GM19099 (cell line): ENCODE results near the gene STAP2.

Experiments
- POLR2A ChIP-seq: IDR thresholded peaks from 3 replicates; pipeline ENCODE4 v1.6.1; 2011; ENCODE audit warnings: low read depth; ENCODE audit not compliant: insufficient read length; ENCODE audit errors: extremely low read depth

The STAP2 gene

DNA sequence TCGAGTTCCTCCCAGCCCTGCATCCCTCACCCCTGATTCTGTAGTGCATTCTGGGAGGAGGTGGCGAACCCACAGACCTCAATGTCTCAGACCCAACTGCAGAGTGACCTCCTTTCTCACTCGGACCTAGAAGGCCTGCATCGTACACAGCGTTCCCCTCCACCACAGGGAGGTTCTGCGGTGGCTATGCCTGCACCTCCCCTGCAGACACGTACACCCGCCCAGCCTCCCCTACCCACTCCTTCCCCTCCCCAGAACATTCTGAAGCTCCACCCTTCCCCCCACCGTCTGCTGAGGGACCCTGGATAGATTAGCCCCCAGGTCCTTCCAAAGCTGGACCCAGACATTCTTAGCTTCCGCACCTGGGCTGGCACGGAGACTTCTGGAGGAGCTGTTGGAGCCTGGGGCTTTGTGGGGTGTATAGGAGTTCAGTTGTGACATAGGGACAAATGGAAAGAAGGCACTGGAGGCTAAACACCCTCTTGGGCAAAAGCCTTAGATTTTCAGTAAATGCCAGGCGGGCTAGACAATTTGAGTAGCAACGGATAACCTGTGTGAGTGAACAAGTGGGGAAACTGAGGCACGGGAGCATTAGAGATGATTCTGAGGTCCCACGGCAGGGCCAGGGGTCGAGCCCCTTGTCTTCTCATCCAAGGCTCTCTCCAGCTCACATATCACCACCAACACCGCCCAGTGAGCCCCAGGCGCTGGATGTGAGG, 34.6 kb downstream of the STAP2 start:
- TF ChIP-seq POLR2A = no peak

DNA sequence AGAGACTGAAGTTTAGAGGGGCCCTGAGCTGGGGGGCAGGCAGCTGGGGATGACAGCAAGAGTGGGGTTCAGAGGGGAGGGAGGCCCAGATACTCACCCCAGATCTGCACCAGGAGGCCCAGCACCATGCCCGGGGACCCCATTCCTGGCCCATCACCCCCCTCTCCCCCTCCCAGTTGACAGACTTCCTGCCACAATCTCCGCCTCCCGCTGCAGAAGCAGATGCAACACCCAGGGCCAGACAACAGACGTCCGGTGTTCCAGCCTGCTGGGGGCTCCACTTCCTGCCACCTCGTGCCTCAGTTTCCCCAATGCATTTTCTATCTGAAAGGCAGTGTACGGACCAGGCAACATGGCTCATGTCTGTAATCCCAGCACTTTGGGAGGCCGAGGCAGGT, 36.4 kb downstream of the STAP2 start, which contains the start of gene TMIGD2:
TSS of gene TMIGD2 (minus strand) at position 147 of the 398 bp plus-strand sequence. CDS start at position 143, 4 bp downstream.
- no peak for TF ChIP-seq POLR2A

DNA sequence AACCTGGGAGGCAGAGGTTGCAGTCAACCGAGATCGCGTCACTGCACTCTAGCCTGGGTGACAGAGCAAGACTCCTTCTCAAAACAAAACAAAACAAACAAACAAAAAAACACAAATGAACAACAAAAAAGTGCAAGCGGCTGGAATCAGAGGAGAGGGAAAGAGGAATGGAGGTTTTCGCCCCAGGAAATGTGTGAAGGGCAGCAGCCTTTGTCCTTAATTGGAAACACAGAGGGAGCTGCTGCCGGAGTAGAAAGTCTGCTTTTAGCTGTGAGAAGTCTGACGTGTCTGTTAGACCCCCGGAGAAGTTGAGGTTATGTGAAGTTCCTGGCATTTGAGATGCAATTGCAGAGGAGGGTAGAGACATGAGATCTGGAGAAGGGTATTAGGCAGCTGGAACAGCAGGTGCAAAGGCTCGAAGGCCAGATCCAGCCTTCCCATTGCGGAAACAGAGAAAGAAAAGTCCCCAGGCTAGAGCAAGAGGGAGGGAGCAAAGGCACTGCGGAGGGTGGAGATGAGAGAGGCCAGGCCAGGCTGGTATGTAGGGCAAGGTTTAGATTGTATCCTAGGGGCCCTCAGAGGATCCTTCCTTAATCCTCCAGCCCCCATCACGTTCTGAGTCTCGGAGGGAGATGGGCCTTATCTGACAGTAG, 36.9 kb downstream of the STAP2 start:
- TF ChIP-seq POLR2A = no peak

DNA sequence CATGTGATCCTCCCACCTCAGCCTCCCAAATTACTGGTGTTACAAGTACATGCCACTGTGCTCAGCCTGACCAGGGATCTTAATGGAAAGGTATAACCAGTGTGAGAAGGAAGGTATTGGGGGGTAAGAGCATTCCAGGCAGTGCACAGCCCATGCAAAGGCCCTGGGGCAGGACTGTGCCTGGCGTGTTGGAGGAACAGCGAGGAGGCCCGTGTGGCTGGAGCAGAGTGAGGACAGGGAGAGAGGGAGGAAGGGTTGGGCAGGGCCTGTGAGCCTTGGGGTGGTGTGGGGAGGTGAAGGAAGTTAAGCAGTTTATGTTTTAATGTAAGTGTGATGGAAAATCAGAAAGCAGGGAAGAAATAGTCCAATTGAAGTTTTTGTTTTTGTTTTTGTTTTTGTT, 38.0 kb downstream of the STAP2 start:
- no peak for TF ChIP-seq POLR2A

DNA sequence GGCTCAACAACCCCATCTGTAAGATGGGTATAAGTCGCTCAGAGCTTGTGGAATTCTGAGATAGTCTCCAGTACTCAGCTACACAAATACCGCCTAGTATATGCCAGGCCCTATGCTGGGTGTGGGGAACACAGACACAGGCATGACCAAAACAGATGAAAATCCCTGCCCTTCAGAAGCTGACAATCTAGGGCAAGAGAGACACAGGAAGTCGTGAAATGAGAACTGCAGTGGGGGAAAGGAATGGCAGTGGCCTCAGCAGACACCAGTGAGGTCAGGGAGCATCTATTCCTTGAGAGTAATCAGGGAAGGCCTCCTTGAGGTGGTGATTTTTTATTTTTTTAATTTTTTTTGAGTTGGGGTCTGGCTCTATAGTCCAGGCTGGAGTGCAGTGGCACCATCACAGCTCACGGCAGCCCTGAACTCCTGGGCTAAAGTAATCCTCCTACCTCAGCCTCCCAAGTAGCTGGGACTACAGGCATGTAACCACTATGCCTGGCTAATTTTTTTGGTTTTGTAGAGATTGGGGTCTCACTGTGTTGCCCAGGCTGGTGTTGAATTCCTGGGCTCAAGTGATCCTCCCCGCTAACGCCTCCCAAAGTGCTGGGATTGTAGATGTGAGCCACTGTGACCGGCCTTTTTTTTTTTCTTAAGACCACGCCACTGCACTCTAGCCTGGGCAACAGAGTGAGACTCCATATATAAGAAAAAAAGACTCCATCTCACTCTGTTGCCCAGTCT, 39.6 kb downstream of the STAP2 start:
- no peak for TF ChIP-seq POLR2A

DNA sequence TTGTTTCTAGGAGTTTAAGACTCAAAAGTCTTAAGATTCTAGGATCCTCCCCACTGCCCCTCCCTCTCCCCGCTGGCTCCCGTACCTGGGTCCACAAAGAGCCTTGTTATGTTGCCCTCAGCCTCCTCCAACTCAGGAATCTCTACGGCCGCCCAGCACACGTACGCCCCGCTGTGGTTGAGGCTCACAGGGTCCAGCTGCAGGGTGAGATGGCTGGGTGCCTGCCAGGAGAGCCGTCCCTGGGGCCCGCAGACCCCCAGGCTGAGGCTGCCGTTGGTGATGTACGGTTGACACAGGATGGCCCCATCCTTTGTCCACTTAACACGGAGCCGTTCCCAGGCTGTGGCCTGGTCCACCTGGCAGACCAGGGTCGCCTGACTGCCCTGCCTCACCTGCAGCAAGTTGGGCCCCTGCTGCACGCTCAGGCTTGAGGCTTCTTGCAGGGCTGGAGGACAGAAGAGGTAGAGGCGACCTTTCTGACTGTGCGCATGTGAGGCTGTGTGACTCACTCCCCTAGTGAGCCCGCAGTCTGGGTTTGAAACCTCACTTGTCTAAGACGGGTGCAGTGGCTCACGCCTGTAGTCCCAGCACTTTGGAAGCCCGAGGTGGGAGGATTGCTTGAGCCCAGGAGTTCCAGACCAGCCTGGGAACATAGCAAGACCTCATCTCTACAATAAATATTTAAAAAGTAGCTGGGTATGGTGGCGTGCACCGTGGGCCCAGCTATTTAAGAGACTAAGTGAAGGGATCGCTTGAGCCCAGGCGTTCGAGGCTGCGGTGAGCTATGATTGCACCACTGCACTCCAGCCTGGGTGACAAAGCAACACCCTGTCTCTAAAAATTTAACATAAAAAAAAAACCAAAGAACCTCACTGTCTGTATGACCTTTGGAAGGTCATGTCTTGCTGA, 40.5 kb downstream of the STAP2 start:
- no peak for TF ChIP-seq POLR2A

DNA sequence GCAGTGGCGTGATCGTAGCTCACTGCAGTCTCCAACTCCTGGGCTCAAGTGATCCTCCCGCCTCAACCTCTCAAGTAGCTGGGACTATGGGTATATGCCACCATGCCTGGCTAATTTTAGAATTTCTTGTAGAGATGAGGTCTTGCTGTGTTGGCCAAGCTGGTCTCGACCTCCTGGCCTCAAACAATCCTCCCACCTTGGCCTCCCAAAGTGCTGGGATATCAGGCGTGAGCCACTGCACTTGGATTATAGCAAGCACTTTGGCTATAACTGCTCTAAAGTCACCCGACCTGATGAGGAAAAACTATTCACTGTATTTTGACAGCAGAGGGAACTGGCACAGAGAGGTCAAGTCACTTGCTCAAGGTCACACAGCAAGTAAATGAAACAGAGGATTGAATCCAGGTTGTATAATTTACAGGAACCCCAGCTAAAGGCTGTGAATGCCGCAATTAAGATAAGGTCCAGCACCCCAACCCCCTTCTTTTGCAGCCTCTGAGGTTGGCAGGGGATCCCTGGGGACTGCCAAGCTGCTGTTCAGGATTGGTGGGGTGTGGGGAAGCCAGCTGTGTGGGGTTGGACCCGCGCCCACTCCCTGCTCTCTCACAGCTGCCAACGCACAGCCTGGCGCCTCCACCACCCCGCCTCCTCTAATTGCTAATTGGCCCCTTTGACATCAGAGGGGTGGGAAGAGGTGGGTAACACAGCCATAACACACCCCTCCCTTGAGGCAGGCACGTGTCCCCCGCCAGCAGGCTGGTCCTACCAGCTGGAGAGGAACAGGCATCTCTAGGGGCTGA, 42.5 kb downstream of the STAP2 start:
- no peak for TF ChIP-seq POLR2A

DNA sequence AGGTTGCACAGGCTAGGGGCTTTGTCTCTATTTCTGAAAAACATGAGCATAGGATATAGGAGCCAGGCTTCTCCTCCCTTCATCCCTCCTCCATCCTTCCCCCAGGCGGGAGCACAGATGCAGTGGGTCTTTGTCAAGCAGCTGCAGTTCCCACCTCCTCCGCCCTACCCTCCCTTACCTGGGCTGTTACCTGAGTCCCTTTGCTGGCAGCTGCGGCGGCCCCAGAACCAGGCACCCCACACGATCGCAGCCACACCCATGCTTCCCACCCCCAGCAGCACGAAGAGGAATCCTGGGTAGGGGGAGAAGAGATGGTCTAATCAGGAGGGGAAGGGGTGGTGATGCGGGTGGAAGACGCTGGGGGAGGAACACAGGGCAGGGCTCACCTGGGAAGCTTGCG, 44.2 kb downstream of the STAP2 start:
- TF ChIP-seq POLR2A = no peak

DNA sequence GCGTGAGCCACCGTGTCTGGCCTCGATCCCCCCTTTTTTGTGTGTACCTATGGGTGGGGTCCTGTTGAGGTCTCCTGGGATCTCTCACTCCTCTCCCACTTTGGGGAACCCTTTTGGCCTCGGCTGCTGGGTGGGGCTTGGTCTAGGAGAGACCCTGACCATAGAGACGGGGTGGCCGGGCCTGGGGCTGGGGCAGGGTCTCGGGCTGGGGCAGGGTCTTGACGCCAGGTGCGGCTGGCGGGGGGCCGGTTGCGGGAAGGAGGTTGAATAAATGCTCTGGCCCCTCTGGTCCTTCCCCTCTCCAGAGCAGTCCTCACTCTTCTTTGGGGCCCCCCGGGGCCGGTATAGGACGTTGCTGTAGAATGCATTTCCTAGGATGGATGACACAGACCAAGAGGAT, 46.1 kb downstream of the STAP2 start:
- TF ChIP-seq POLR2A = no peak

DNA sequence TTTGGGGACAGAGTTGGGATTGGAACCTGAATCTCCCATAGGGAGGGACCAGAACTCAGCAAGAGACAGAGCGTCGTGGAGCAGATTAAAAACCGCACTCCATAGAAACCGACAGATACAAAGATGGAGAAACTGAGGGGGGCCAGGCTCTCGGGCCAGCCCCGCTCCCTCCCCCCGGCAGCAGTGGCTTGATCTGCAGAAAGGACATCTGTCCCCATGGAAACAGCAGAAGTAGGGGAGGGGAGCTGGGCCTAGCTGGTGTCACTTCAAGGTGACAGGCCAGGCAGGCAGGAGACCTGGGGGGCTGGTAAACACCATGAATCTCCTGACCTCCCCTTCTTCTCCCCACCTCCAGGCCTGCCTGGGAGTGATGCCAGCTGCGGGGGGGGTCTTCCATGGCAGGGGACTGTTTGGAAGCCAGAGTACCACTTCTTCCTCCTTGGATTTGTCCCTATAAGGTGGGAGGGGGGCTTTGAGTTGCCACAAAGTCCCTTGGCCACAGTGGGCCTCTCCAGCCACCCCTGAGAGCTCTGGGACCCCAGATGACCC, 47.4 kb downstream of the STAP2 start:
- no peak for TF ChIP-seq POLR2A

DNA sequence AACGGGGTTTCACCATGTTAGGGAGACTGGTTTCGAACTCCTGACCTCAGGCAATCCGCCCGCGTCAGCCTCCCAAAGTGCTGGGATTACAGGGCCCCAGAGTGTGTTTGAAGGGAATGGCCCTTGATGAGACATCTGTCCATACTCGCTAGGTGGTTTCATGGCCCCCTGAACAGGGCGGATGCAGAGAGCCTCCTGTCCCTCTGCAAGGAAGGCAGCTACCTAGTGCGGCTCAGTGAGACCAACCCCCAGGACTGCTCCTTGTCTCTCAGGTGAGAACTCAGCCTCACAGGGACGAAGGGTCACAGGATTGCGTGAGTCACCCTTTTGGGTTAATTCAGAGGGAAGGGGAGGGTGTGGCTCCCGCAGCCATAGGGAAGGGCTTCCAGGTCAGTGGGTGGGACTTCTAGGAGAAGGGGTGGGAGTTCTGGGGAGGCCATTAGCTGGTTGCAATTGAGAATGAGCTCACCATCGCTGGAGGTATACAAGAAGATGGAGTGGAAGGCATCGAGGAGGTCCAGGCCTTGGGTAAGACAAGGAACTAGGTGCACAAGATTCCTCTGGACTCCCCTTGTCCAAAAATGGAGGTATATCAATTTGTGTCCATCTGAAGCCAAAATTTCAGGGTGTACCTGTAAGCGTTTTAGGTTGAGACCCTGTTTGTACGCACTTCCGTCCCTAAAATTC, 50.4 kb downstream of the STAP2 start:
- TF ChIP-seq POLR2A = no peak

DNA sequence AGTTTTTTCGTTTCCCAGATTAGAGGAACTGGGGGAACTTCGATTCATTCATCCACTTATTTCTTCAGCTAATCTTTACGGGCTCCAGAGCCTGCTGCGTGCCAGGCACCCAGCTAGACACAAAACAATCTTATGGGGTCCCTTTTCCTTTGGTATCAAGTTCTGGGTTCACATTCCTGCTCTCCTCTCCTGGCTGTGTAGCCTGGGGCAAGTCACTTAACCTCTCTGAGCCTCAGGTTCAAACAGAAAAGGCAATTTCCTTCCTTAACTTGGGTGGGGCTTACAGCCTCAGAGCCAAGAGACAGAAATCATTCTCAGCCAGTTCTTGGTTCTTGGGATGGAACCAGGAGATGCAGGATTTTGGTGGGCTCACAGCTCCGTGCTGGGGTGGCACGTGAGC, 53.7 kb downstream of the STAP2 start:
- no peak for TF ChIP-seq POLR2A
